HG03097 (cell line): ENCODE data around the gene ATP6V1F.
A peak's percentile ranks its signal among the peaks of the same experiment; 100 is the strongest.

Experiments
- ATAC-seq: cut with Tn5 transposase; IDR thresholded peaks from one replicate; pipeline ENCODE4 v1.9.1; 2021; ENCODE audit not compliant: unreplicated experiment, low FRiP score

Gene ATP6V1F, protein sequence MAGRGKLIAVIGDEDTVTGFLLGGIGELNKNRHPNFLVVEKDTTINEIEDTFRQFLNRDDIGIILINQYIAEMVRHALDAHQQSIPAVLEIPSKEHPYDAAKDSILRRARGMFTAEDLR

DNA sequence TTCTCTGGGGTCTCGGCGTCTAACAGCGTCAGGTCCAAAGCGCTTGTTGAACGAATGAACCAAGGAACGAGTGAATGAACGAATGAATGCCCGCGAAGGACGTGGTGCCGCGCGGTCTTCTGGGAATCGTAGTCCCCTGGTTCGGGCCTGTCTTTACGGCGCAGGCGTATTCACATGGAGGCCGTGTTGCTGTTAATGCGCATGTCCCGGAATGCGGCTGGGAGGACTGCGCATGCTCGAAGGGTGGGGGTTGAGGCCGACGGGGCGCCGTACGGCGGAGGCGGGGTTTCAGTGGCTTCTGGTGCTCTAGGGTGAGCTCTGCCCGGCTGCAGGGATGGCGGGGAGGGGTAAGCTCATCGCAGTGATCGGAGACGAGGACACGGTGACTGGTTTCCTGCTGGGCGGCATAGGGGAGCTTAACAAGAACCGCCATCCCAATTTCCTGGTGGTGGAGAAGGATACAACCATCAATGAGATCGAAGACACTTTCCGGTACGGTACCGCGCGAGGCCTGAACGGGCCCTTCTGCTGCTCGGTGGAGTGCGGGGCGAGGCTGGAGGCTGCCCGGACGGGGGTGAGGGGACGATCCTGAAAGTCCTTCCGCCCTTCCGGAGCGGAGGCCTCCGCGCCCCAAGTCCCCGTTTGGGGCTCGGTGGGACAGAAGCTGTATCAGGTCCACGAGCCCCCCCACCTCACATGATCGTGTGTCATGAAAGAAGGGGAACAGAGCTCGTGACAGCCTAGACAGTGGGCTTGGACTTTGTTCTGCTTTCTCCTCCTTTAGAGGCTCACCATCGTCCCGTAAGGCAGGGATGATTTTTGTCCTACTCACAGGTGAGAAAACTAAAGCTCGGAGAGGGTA, at the start of gene ATP6V1F:
ATP6V1F (plus strand) TSS at position 286 of the 862 bp plus-strand sequence; CDS start at position 335, 49 bp downstream.
- ATAC-seq: peak; percentile 83

DNA sequence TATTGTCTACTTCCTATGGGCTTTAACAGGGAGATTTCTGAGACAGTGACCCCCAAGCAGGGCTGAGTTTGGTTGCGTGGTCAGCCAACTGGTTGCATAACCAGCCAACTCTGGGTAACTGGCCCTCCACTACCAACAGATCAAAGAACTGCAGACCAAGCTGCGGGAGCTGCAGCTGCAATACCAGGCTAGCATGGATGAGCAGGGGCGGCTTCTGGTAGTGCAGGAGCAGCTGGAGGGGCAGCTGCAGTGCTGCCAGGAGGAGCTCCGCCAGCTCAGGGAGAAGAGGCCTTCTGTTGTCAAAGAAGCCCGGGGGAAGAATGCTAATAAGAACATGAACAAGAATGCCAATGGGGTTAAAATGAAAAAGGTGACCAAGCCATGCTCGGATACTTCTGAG, 48.2 kb upstream of the ATP6V1F start:
- ATAC-seq: no peak

DNA sequence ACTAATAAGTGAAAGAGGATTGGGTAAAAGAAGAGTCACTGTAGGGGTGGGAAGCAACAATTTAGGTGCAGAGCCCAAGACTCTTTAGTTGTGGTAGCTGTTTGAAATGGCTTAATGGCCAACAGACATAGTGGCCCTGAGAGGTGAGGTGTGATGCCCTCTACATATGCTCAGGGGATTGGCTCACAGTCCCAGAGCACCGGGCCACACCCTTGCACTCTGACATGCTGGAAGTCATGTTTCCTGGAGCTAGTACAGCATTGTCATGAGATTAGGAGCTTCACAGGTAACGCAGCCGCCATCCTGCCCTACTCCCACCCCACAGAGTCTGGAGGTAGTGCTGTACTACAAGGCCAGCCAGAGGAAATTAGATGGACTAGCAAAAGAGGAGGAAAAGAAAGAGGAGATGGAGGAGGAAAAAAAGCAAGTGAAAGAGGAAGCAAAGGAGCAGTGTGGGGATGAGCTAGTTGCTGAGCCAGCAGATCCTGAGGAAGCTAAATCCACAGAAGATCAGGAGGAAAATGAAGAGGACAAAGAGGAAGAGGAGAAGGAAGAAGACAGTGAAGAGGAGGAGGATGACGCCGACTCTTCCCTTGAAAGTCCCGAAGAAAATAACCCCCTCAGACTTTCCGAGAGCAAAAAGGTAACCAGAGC, 47.2 kb upstream of the ATP6V1F start:
- no peak for ATAC-seq

DNA sequence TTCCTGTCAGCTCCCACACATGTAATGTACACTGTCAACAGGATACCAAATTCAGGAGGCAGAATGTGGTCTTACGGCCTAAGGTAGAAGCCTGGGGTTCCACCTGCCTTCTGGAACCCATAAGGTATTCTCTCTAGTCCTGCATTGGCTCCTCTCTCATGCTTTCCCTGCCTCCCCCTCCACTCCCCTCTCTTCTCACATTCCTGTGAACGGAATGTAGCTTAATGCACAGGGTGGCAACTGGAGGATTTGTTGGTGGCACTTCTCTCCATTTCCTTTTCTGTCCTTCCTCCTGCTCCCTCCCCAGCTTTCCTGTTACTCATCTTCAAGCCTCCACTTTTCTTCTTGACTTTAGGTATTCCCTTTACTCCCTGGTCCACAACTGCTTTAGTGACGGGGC, 44.0 kb upstream of the ATP6V1F start:
- ATAC-seq: no peak

DNA sequence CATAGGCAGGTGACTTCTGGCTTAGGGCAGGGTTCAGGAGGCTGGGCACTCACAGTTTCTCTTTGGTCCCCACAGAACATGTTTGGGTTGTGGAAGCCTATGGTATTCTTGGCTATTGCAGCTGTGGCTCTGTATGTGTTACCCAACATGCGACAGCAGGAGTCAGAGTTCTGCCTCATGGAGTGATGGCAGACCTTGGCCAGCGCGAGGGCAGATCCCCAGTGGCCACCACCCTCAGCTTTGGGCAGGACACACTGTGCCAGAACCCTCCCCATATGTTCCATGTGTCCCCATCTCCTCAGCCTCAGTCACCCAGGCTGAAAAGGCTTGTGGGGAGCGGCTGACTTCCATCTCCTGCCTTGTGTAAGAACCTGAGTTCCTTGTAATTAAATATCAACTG, 40.9 kb upstream of the ATP6V1F start:
- ATAC-seq: no peak

DNA sequence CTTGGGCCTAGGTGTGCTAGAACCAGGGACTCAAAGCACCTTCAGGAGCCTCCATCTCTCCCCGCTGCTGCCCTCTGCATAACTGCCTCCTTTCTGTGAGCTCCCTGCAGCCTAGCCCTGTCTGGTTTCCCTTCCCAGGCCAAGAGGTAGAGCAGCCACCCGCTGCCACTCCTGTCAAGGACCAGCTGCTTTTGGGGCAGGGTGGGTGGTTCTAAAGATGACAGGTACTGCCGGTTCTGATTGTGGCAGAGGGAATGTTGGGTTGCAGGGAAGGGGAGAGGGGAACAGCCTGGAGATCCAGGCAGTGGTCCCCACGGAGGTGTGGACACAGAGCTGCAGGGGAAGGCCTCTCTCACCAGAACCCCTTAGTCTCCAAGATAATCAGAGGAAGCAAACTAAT, 36.1 kb upstream of the ATP6V1F start:
- ATAC-seq: no peak

DNA sequence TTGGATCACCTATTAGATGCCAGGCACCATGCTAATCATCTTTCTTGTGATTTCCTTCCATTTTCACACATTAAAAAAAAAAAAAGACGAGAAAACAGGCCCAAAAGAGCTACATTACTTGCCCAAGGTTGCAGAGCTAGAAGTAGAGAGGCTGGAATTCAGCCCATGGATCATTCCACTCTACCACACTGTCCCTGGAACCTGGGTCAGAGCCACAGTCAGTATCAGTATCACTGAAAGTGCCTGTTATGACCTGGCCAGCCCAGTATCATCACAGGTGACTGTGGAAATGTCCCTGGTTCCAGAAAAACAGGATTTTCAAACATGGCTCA, 35.8 kb upstream of the ATP6V1F start:
- ATAC-seq: no peak

DNA sequence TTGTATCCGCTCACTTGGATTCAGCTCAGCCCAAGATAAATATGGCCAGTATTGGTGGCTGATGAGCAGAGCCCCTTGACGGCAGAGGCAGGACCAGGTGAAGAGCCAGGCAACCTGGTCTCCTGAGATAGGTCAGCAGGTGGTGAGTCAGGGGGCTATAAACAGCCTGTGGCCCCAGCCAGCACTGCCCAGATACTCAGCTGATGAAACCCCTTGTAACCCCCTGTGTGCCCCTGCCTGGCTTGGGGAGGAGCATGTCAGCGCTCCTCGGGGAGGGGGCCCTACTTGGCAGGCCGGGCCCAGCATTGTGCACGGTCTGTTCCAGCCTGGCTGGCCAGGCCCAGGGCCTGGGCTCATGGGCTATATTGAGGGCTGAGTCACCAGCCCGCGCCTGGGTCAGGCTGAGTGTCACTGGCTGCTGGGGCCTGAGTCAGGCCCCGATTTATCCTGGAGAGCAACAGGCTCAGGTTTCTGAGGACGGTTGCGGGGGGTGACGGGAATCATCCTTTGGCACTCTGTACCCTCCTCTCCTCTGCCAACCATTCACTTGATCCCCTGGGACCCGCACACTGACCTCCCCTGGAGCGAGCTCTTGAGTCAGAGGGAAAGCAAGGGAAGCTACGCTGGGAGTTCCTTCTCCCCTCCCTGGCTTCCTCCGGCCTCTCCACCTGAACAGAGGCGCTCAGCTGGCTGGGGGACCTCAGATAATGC, 35.3 kb upstream of the ATP6V1F start:
- no peak for ATAC-seq

DNA sequence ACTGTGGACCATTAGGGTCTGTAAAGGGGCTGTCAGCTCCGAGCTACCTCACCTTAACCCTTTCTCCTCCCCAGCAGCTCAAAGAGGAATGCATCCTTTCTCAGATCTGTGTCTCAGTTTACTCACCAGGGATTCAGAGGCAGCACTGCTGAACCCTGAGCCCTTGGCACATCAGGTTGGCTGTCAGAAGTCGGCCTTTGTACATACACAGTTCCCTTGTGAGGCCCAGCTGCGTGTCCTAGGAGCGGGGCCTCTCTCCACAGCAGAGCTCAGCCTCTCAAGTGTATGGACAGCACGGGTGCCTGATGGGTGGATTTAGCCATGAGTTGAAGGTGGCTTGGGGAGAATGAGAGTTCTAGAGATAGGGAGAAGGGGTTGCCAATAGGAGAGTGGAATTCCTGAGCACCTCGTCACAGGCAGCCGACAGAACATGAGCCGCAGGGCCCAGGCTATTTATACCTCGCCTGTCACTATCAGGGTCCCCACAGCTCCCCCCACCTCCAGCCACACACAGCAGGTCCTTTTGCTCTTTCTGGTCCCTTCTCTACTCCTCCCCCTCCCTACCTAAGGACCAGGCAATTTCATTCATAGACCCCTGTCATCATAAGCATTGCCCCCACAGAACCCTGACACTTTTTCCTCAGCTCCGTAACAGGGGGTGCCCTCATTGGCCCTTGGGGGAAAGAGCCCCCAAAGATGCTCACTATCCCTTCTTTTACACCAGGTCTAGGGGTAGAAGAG, 34.5 kb upstream of the ATP6V1F start:
- ATAC-seq: no peak

DNA sequence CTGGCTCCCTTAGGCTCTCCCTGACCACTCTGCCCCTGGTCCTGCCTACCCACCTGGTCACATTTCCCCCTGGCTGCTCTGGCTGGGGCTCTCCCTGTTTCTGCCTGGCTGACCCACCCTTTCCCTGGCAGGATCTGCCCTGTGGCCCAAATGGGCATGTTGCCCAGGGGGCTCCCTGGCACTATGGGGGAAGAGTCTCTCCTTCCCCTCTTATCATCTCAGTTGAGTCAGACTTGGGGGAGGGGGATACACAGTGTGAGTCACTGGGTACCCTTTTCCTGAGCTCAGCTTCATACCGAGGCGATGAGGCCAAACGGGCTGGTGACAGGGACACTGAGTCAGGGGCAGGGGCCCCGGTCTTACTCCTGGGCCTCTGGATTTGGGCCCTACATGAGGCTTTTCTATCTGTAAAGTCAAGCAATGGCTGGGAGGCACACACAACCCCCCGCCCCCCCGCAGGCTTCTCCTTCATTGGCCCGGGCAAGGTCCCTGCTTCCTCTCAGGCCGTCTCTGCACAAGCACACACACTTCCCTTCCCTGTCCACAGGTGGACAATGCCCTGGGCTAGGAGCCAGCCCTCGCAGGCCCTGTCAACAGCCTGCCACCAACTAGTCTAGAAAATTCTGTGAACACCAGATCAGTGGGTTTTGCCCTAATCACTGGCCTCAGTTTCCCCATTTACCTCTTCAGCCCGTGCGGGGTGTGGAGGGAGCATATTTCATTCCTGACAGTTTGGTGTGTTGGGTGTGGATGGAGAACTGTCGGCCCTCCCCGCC, 33.1 kb upstream of the ATP6V1F start:
- no peak for ATAC-seq

DNA sequence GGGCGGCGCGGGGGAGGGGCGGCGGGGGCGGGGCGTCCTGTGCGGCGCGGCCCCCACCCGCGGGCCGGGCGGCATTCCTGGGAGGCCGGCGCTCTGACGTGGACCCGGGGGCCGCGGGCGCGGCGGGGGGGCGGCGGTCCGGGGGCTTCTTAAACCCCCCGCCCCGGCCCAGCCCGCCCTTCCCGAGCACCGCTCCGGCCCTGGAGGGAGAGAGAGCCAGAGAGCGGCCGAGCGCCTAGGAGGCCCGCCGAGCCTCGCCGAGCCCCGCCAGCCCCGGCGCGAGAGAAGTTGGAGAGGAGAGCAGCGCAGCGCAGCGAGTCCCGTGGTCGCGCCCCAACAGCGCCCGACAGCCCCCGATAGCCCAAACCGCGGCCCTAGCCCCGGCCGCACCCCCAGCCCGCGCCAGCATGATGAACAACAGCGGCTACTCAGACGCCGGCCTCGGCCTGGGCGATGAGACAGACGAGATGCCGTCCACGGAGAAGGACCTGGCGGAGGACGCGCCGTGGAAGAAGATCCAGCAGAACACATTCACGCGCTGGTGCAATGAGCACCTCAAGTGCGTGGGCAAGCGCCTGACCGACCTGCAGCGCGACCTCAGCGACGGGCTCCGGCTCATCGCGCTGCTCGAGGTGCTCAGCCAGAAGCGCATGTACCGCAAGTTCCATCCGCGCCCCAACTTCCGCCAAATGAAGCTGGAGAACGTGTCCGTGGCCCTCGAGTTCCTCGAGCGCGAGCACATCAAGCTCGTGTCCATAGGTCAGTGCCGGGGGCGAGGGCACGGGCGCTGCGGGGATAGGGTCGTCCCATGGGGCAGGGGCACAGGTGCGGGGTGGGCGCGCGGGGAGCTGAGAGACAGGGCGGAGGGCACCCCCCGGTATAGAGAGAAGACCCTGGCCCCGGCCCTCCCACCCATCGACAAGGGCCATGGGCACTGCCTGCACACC, 32.2 kb upstream of the ATP6V1F start, which contains the start of gene FLNC:
FLNC (plus strand) TSS at position 176 of the 947 bp plus-strand sequence; CDS start at position 408, 232 bp downstream.
- ATAC-seq: no peak

DNA sequence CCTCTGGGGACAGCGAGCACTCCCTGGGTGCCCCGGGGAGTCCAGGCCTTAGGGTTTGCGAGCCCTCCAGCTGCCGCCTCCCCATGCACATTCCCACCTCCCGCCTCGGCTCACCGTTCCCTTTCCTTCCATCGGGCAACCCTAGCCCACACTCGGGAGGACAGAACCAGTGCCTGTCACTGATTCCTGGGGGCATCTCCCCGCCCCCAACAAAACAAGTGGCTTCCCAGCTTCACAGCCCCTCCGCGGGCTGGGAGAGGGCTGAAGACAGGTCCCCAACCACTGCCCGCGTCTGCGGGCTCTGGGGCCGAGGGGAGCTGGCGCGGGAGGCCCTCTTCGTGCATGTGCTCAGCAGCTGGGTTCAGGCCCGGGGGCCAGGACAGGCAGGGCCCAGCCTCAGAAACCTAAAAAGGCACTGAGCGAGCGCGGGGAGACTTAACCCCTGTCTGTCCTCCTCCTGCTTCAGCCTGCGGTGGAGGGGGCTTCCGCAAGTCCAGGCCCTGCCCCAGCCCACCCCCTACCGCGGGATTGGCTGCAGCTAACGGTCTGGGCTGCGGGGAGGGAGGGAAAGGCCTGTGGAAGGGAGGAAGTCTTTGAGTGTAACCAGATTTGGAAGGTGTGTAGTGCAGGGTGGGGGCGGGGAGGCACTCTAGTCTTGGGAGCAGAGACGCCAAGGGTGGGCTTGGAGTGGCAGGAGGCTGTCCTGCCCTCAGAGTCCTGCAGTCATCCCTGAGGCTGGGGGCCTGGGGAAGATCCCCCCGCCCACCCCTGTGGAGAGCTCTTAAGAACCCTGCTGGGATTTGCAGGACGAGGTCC, 31.3 kb upstream of the ATP6V1F start:
- no peak for ATAC-seq

DNA sequence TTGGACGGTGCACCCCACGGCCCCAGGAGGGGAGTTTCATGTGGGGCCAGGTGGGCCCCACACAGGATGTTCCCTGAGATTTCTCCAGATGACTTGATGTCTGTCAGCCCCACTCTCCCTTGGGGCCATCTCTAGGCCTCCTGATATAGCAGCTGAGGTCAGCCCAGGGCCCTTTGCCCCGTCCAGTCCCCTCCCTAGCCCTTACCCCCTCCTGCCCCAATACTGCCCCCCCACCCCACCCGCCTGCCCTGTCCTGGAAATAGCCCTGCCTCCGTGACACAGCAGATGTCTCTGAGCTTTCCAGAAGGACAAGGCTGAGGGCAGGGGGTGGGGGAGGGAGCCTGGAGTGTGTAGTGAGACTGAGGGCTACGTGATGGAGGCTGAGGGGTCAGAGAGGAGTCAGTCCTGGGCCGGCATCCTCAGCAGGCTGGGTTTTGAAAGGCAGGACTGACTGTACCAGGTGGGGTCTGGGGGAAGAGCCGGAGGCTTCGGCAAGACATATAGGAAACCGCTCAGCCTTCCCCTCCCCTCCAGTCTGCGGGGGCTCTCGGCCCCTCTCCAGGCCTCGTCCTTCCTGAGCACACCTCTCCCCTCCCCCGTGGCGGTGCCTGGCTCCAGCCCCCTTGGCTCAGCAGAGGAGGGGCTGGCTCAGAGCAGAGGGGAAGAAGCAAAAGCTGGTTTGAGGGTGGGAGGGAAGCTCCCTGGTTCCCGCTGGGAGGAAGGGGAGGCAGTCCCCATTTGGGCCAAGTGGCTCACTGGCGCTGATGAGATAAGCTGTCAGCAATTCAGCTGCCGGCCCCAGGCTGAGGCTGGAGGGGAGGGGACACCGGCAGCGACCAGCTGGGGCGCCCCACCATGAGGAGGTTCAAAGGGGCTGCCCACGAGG, 30.4 kb upstream of the ATP6V1F start:
- no peak for ATAC-seq

DNA sequence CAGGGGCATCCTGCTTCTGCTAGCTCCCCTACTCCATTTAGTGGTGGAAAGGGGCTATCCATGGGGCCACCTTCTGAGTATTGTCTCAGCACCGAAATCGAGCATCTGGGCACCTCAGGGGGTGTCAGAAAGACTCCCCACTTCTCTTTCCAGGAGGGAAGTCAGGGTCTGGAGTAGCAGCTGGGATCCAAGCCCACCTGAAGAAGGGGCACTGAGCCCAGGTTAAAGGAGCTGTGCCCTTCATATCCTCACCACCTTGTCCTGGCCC, 29.8 kb upstream of the ATP6V1F start:
- ATAC-seq: no peak

DNA sequence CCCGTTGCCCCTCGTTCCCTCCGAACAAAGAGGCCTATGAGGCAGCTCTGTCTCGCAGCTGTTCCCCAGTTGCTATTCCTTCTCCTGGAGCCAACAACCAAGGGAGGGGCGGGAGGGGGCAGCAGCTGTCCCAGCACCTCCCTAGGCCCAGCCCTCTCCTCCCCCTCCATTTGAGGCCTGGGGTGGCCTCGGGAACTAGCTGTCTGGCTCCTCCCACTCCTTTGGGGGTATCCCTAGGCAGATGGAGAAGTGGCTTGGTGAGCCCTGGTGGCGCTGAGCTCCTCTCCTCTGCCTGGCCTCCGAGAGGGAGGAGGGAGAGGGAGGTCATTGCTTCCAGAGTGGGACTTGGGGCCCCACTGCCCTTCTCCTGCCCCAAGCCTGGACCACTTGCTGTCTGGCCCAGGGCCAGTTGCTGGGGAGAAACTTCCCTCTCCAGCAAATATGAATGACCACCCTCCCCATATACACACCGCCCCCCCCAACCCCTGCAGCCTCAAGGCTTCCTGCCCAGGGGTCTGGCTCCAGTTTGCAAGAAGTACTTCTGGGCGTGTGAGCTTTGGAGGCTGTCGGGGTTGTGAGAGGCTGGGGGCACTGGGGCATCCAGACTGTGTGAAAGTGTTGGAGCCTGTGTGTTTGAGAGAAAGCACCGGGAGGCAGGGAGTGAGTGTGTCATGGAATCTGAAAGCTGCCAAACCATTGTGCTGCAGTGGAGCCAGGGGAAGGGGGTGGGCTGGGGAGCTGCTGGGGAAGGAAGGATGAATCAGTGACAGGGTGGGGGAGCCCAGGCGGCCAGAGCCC, 29.3 kb upstream of the ATP6V1F start:
- ATAC-seq: no peak

DNA sequence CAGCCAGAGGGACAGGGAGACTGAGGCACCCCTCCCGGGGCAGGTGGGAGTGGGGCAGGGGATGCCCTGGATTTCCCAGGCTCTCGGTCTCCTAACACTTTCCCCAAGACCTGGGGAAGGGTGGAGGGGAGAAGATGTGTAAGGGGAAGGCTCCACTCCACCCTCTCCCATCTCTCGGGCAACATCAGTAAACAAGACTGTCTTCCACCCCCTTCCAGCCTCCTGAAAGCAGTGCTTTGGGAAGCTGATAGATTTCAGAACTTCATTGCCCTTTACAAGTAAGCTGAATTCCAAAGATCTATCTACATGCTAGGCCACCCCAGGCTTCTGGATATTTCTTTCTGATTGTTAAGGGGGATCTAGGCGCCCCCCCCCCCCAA, 28.7 kb upstream of the ATP6V1F start:
- ATAC-seq: no peak
